Astrocyte (in vitro differentiated cells and primary cell): ENCODE measurements around the gene INTS7. TPM values are rescaled to one million over a fixed set of nuclear protein-coding genes. Genes with fewer than 3 reads are reported as not detected.

Source experiments
- DNase-seq: peaks from one replicate; pipeline ENCODE4 v3.0.0-alpha.2; 2010; ENCODE audit warnings: low read depth
- FAIRE-seq: peaks from 2 replicates; lab custom pipeline; 2011; peaks lifted over from hg19 to GRCh38; lab: Jason Lieb, UNC
- H2AFZ ChIP-seq: 2 replicates; pipeline ENCODE4 v1.6.0; 2012; ENCODE audit warnings: low read depth, low read length, inconsistent platforms
- H3K27ac ChIP-seq: 2 replicates; pipeline ENCODE4 v1.5.1; 2011; ENCODE audit warnings: low read depth, low read length, inconsistent platforms
- H3K27me3 ChIP-seq: 2 replicates; pipeline ENCODE4 v1.6.0; 2011; ENCODE audit warnings: low read length, inconsistent platforms; ENCODE audit not compliant: insufficient read depth
- H3K36me3 ChIP-seq: 2 replicates; pipeline ENCODE4 v1.5.1; 2011; ENCODE audit warnings: low read length, inconsistent platforms; ENCODE audit not compliant: insufficient read depth
- H3K4me1 ChIP-seq: 2 replicates; pipeline ENCODE4 v1.5.1; 2011; ENCODE audit warnings: low read length, inconsistent platforms; ENCODE audit not compliant: insufficient read depth
- H3K4me2 ChIP-seq: 2 replicates; pipeline ENCODE4 v1.6.0; 2012; ENCODE audit warnings: low read length, inconsistent platforms
- H3K4me3 ChIP-seq: 2 replicates; pipeline ENCODE4 v1.5.1; 2011; ENCODE audit warnings: low read depth, mild to moderate bottlenecking, low read length, inconsistent platforms; ENCODE audit not compliant: insufficient read depth
- H3K79me2 ChIP-seq: 2 replicates; pipeline ENCODE4 v1.6.0; 2012; ENCODE audit warnings: mild to moderate bottlenecking, low read length, inconsistent platforms; ENCODE audit not compliant: insufficient read depth
- H3K9ac ChIP-seq: 2 replicates; pipeline ENCODE4 v1.6.0; 2012; ENCODE audit warnings: mild to moderate bottlenecking, low read length, inconsistent platforms
- H3K9me3 ChIP-seq: 2 replicates; pipeline ENCODE4 v1.5.1; 2012; ENCODE audit warnings: low read depth, mild to moderate bottlenecking, low read length, inconsistent platforms; ENCODE audit not compliant: insufficient read depth
- H4K20me1 ChIP-seq: 2 replicates; pipeline ENCODE4 v1.6.0; 2012; ENCODE audit warnings: low read length, inconsistent platforms; ENCODE audit not compliant: insufficient read depth
- H3K27ac Mint-ChIP-seq: one replicate; pipeline ENCODE4 v1.8.0; 2021; ENCODE audit warnings: mild to moderate bottlenecking, mixed read lengths; ENCODE audit not compliant: unreplicated experiment
- H3K27me3 Mint-ChIP-seq: one replicate; pipeline ENCODE4 v1.8.0; 2021; ENCODE audit warnings: low read depth, mixed read lengths; ENCODE audit not compliant: unreplicated experiment
- H3K36me3 Mint-ChIP-seq: one replicate; pipeline ENCODE4 v1.8.0; 2021; ENCODE audit warnings: low read depth, mixed read lengths; ENCODE audit not compliant: unreplicated experiment
- H3K4me1 Mint-ChIP-seq: one replicate; pipeline ENCODE4 v1.8.0; 2021; ENCODE audit warnings: low read depth, mixed read lengths; ENCODE audit not compliant: unreplicated experiment
- H3K4me3 Mint-ChIP-seq: one replicate; pipeline ENCODE4 v1.8.0; 2021; ENCODE audit warnings: mild to moderate bottlenecking, moderate library complexity, mixed read lengths; ENCODE audit not compliant: unreplicated experiment
- H3K9me3 Mint-ChIP-seq: one replicate; pipeline ENCODE4 v1.8.0; 2021; ENCODE audit warnings: mild to moderate bottlenecking, mixed read lengths; ENCODE audit not compliant: unreplicated experiment
- CTCF ChIP-seq: IDR thresholded peaks from 2 replicates; pipeline ENCODE4 v1.5.1; 2011; ENCODE audit warnings: low read depth, mild to moderate bottlenecking, inconsistent platforms, low read length, moderate library complexity; ENCODE audit not compliant: insufficient read depth
- EZH2 ChIP-seq: IDR thresholded peaks from 2 replicates; pipeline ENCODE4 v1.6.1; 2012; ENCODE audit warnings: mild to moderate bottlenecking, low read length, inconsistent platforms; ENCODE audit not compliant: insufficient read depth
- microRNA-seq: library from miRNA; unstranded; fragments of <30 nt; microRNA quantifications from one replicate; pipeline ENCODE4 v1.2.0, GENCODE V29; 2020
- total RNA-seq: library from RNA; stranded (reverse); gene quantifications from 2 replicates; pipeline ENCODE4 v1.2.1, GENCODE V29; 2021

Gene INTS7
- total RNA-seq, 1 donor from 2014 or later = 14.7 TPM

GRCh38 chr1:211893260-211893659 is 142.1 kb downstream of the INTS7 start:
- Histone ChIP-seq H3K4me3 (no peak overlapping the region), H4K20me1 (no peaks in the 10 kb centered on the region), H3K36me3 (no peaks in the 10 kb centered on the region), H3K79me2 (no peaks in the 10 kb centered on the region), H3K9me3 (no peaks in the 10 kb centered on the region), H3K27me3 (no peaks in the 10 kb centered on the region), H2AFZ (no peak overlapping the region), H3K4me1 (no peaks in the 10 kb centered on the region), H3K4me2 (no peak overlapping the region), H3K9ac (no peak overlapping the region), H3K27ac (no peak overlapping the region)
- no peaks in the 10 kb centered on the region for H3K4me1 Mint-ChIP-seq
- no peaks in the 10 kb centered on the region for H3K36me3 Mint-ChIP-seq
- no peaks in the 10 kb centered on the region for H3K9me3 Mint-ChIP-seq
- no peak overlapping the region for H3K4me3 Mint-ChIP-seq
- no peak for FAIRE-seq
- H3K27me3 Mint-ChIP-seq = peaks cover 25% of the 10 kb centered on the region
- DNase-seq = no peak
- H3K27ac Mint-ChIP-seq = no peak overlapping the region
- no peak for TF ChIP-seq CTCF
- TF ChIP-seq EZH2 = no peak

- Mint-ChIP-seq H3K4me3 (no peak overlapping the region), H3K9me3 (no peaks in the 10 kb centered on the region), H3K36me3 (no peaks in the 10 kb centered on the region), H3K27me3 (peaks cover 30% of the 10 kb centered on the region), H3K27ac (no peak overlapping the region), H3K4me1 (no peaks in the 10 kb centered on the region)
- H3K9me3 ChIP-seq = no peaks in the 10 kb centered on the region
- no peaks in the 10 kb centered on the region for H3K79me2 ChIP-seq
- TF ChIP-seq CTCF = no peak
- no peak for TF ChIP-seq EZH2
- H3K4me2 ChIP-seq = no peak overlapping the region
- no peak overlapping the region for H3K4me3 ChIP-seq
- DNase-seq = no peak
- no peak overlapping the region for H3K27ac ChIP-seq
- H3K4me1 ChIP-seq = no peaks in the 10 kb centered on the region
- H2AFZ ChIP-seq = no peak overlapping the region
- H3K27me3 ChIP-seq = no peaks in the 10 kb centered on the region
- FAIRE-seq = no peak
- no peak overlapping the region for H3K9ac ChIP-seq
- no peaks in the 10 kb centered on the region for H4K20me1 ChIP-seq
- no peaks in the 10 kb centered on the region for H3K36me3 ChIP-seq
Measured at GRCh38 chr1:211892577-211892976, 142.8 kb downstream of the INTS7 start.

- Mint-ChIP-seq H3K9me3 (no peaks in the 10 kb centered on the region), H3K4me3 (no peak overlapping the region), H3K4me1 (no peaks in the 10 kb centered on the region), H3K36me3 (no peaks in the 10 kb centered on the region), H3K27ac (no peak overlapping the region), H3K27me3 (peaks cover 33% of the 10 kb centered on the region)
- H3K4me2 ChIP-seq = no peak overlapping the region
- no peak overlapping the region for H2AFZ ChIP-seq
- H3K9me3 ChIP-seq = no peaks in the 10 kb centered on the region
- H3K27me3 ChIP-seq = no peaks in the 10 kb centered on the region
- no peaks in the 10 kb centered on the region for H3K4me1 ChIP-seq
- FAIRE-seq (no peak), DNase-seq (no peak)
- H3K9ac ChIP-seq = no peak overlapping the region
- no peaks in the 10 kb centered on the region for H4K20me1 ChIP-seq
- no peak overlapping the region for H3K27ac ChIP-seq
- no peaks in the 10 kb centered on the region for H3K36me3 ChIP-seq
- H3K4me3 ChIP-seq = no peak overlapping the region
- no peaks in the 10 kb centered on the region for H3K79me2 ChIP-seq
- TF ChIP-seq CTCF = no peak
Measured at GRCh38 chr1:211891708-211892107, 143.6 kb downstream of the INTS7 start.

Small RNAs within 50 kb of the gene (microRNA-seq; reads per million reads assigned to microRNA genes)
- not detected for gene MIR3122

Other genes starting within 250 kb of the INTS7 start
- gene LPGAT1, start 204.8 kb downstream of the INTS7 start, total RNA-seq = 36.7 and 37.7 TPM in 2 replicates
- gene DTL, start 191 bp upstream of the INTS7 start, total RNA-seq = 2.6 and 6.3 TPM in 2 replicates
- 13.2 and 14.6 TPM in 2 replicates for gene PPP2R5A, start 249.9 kb upstream of the INTS7 start, total RNA-seq